ENCODE data around the gene GUCA2B.

GUCA2B gene

DNA sequence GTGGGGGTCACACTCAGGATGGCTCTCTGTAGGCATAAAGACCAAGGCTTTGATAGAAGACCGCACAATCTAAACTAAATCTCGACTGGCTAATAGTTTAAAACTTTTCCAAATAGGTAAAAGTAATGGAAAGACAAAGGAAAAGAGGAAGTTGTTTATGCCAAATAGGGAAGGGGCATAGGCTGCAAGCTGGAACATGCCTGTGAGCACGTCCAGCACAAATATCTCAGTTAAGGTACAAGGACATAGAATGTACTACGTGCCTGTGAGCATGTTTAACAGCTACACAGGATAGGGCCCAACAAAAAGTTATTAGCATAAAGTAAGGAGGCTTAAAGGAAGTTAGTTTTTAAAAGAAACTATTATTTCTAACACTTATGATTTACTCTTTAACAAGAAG lies 38.9 kb downstream of the GUCA2B start:
- no peak for FAIRE-seq

GRCh38 chr1:42195841-42196240 lies 42.6 kb downstream of the GUCA2B start:
- FAIRE-seq, result no peak

DNA sequence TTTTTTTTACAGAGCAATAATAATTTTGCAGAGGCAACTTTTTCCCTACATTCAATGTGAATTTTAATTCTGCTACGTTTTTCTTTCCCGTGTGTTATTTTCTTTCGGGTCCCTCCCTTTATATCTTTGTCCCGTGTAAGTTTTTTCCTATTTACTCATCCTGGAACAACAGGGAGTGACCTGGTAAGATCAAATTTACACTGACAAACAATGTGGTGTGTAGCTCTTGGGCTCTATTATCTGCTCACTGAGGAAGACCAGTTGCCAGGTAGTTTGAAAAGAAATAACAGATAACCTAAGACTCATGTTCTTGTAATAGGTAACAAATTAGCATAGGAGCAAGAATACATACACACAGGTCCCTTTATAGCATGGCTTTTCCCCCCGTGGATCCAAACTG lies 45.0 kb downstream of the GUCA2B start:
- FAIRE-seq, result no peak

DNA sequence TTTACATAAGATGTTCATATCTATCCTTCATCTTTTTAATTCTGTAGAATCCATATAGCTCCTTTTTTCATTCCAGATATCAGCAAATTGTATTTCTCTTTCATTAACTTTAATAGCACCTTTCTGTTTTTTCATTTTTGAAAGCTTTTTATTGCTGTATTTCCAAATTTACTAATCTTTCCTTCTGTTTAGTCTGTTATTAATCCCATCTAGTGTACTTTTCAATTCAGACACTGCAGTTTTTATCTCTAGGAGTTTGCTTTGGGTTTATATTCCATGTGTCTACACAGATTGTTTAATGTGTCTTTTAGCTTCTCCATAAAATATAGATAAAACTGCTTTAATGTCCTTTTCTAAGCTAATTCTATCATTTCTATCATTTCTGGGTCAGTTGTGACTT lies 48.8 kb downstream of the GUCA2B start:
- FAIRE-seq, result no peak

Measured in A204.1 (cell line).